Measurements from ENCODE around the gene SHMT2.

DNA sequence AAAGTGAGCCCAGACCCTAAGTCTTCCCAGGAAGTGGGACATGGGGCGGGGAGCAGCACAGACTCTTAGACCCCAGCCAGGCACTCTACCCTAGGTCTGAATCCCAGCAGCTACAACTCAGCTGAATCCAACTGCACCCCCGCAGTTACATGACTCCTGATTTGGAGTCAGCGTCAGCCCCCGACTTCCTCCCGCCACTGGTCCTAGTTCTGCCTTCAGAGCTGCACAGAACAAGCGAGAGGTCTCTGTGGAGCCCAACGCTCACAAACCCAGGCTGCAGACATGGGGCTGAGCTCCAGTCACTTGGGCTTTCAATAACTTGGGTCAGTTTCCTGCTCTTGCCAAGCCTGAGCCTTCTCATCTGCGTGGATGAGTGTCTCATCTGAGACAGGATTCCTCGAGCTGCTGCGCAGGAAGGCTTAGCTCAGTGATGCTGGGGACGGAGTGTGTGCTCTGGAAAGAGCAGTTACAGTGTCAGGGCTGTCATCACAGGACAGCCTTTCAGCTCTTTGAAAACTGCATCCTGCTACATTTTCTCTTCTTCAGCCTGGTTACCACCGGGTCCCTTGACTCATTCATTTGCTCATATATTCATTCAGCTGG, 43.5 kb upstream of the SHMT2 start:
- TF ChIP-seq EZH2 (IDR thresholded peaks at IDR 0.05; ENCODE audit: low read depth) (no peak), CTCF (conservative IDR thresholded peaks at IDR 0.05) (no peak)

Measured in PC-9 (cell line).